Motor neuron (in vitro differentiated cells): Measurements from ENCODE around the gene ZDHHC14. TPM values are rescaled to one million over a fixed set of nuclear protein-coding genes. Genes with fewer than 3 reads are reported as not detected.
"Not testable (repeated sequence)": the region's sequence is repeated elsewhere in the genome, so short reads cannot be mapped to it uniquely, and the experiment has no call there.

Experiments
- ATAC-seq, 8 experiments: fragments of 200-7000 bp; cut with Tn5 transposase; replicated peaks in 6 of 8; 2 replicates each; pipeline ENCODE4 v1.8.0; 2021; ENCODE audit warnings: mild to moderate bottlenecking in 8 of 8, moderate library complexity in 8 of 8
- H3K27ac ChIP-seq, 2 donors: fragments of 250-450 bp; sonication (Bioruptor Pico); 2 replicates each; pipeline ENCODE4 v1.9.0; 2021; ENCODE audit warnings: antibody characterized with exemption in 2 of 2, mild to moderate bottlenecking in 2 of 2, moderate library complexity in 1 of 2
- H3K4me1 ChIP-seq, 2 donors: fragments of 250-450 bp; sonication (Bioruptor Pico); replicated peaks in 1 of 2; 2 replicates each; pipeline ENCODE4 v1.6.1; 2021; ENCODE audit warnings: antibody characterized with exemption in 2 of 2, mild to moderate bottlenecking in 2 of 2, moderate library complexity in 1 of 2
- H3K4me3 ChIP-seq, 5 donors: fragments of 250-450 bp; sonication (Bioruptor Pico); 2 replicates each; pipeline ENCODE4 v1.9.0; 2021; ENCODE audit warnings: antibody characterized with exemption in 5 of 5, mild to moderate bottlenecking in 5 of 5, moderate library complexity in 4 of 5
- WGBS, 10 experiments: fragments of 450-650 bp; shearing (Covaris generic); methylation state at CpG; one replicate each; pipeline ENCODE4 v1.0.0; 2022; 5-methylcytosine and 5-hydroxymethylcytosine counted together
- in situ Hi-C, 9 experiments: fragments of 400-800 bp; cut with MboI; loops; one replicate each; pipeline ENCODE4 v1.15.0; 2021; ENCODE audit warnings: low sequenced_read_pairs in 9 of 9, low pct_unique_long_range_greater_than_20kb in 2 of 9; ENCODE audit not compliant: unreplicated experiment in 9 of 9
- total RNA-seq, 8 experiments: library from RNA; unstranded; fragments of 300-600 nt; gene quantifications; 2 replicates each; pipeline versions ENCODE4 v1.2.3 to v1.2.4, GENCODE V29; 2022

ZDHHC14 gene
- total RNA-seq, 8 experiments from 2014 or later = 2.9 to 22.7 (median 3.7) TPM

GRCh38 chr6:157575436-157576145 is 194.6 kb downstream of the ZDHHC14 start:
- WGBS, 10 experiments = 60 to 90% (median 73%) methylated on average over 1 to 5 of the region's 9 CpGs; no CpG with 5 or more reads in 4 of the 10 experiments
- no peak for ATAC-seq
- Histone ChIP-seq H3K4me1 (peaks cover 0 to 4% of the 10 kb centered on the region in 2 donors), H3K4me3 (no peak overlapping the region), H3K27ac (no peak overlapping the region)
- in situ Hi-C loops = no loop called here

GRCh38 chr6:157576991-157577390 is 196.0 kb downstream of the ZDHHC14 start:
- H3K4me1 ChIP-seq, H3K27ac ChIP-seq, ATAC-seq, H3K4me3 ChIP-seq, in situ Hi-C loops: not testable (repeated sequence)

- ATAC-seq, H3K4me3 ChIP-seq, in situ Hi-C loops, H3K4me1 ChIP-seq, H3K27ac ChIP-seq: not testable (repeated sequence)
- WGBS, 10 experiments = 0 to 100% (median 100%) methylated on average over 1 to 2 of the region's 2 CpGs; no CpG with 5 or more reads in 7 of the 10 experiments
Observed at GRCh38 chr6:157578527-157578926, 197.5 kb downstream of the ZDHHC14 start.

- ATAC-seq = peak in 1 of 8 experiments; percentile 23
- Histone ChIP-seq H3K27ac (no peak overlapping the region), H3K4me3 (no peak overlapping the region), H3K4me1 (no peaks in the 10 kb centered on the region)
- 50 to 100% (median 94%) methylated on average over 1 to 3 of the region's 3 CpGs; no CpG with 5 or more reads in 1 of the 10 experiments for WGBS, 10 experiments
- in situ Hi-C loops = no loop called here
Observed at GRCh38 chr6:157579467-157580031, 198.6 kb downstream of the ZDHHC14 start.

- in situ Hi-C loops = no loop called here
- Histone ChIP-seq H3K4me1 (no peaks in the 10 kb centered on the region), H3K27ac (no peak overlapping the region), H3K4me3 (no peak overlapping the region)
- WGBS, 10 experiments = 100% methylated on average over 1 of the region's 3 CpGs; no CpG with 5 or more reads in 9 of the 10 experiments
- no peak for ATAC-seq
Observed at GRCh38 chr6:157584036-157584435, 203.0 kb downstream of the ZDHHC14 start.

GRCh38 chr6:157585274-157586087 is 204.5 kb downstream of the ZDHHC14 start:
- Histone ChIP-seq H3K4me1 (no peaks in the 10 kb centered on the region), H3K4me3 (no peak overlapping the region), H3K27ac (no peak overlapping the region)
- in situ Hi-C loops = no loop called here
- ATAC-seq = no peak
- WGBS, 10 experiments = 92 to 100% (median 100%) methylated on average over 1 to 2 of the region's 6 CpGs; no CpG with 5 or more reads in 7 of the 10 experiments

- Histone ChIP-seq H3K4me3 (no peak overlapping the region), H3K4me1 (no peaks in the 10 kb centered on the region), H3K27ac (no peak overlapping the region)
- ATAC-seq = no peak
- 60 to 100% (median 86%) methylated on average over 1 to 3 of the region's 5 CpGs; no CpG with 5 or more reads in 3 of the 10 experiments for WGBS, 10 experiments
- in situ Hi-C loops = no loop called here
Observed at GRCh38 chr6:157586088-157586414, 205.1 kb downstream of the ZDHHC14 start.

GRCh38 chr6:157586476-157587126 is 205.6 kb downstream of the ZDHHC14 start:
- ATAC-seq = no peak
- WGBS, 10 experiments = 25 to 95% (median 80%) methylated on average over 1 to 5 of the region's 8 CpGs; no CpG with 5 or more reads in 1 of the 10 experiments
- no peak overlapping the region for H3K27ac ChIP-seq
- no peak overlapping the region for H3K4me3 ChIP-seq
- in situ Hi-C loops = no loop called here
- no peaks in the 10 kb centered on the region for H3K4me1 ChIP-seq

- no peak overlapping the region for H3K4me3 ChIP-seq
- WGBS, 10 experiments = 33 to 100% (median 89%) methylated on average over 1 to 3 of the region's 4 CpGs; no CpG with 5 or more reads in 1 of the 10 experiments
- in situ Hi-C loops = no loop called here
Observed at GRCh38 chr6:157587127-157587926, 206.3 kb downstream of the ZDHHC14 start.

GRCh38 chr6:157590654-157591053 is 209.7 kb downstream of the ZDHHC14 start:
- 80 to 100% (median 92%) methylated on average over 1 to 4 of the region's 4 CpGs; no CpG with 5 or more reads in 5 of the 10 experiments for WGBS, 10 experiments
- H3K4me1 ChIP-seq, H3K4me3 ChIP-seq, ATAC-seq, H3K27ac ChIP-seq, in situ Hi-C loops: not testable (repeated sequence)

More at GRCh38 chr6:157587127-157587926, 206.3 kb downstream of the ZDHHC14 start:
- ATAC-seq = peak in 2 of 8 experiments; percentile 50 to 62
- Histone ChIP-seq H3K4me1 (no peaks in the 10 kb centered on the region), H3K27ac (no peak overlapping the region)

- WGBS, 10 experiments = 90 to 100% (median 100%) methylated on average over 1 to 2 of the region's 16 CpGs; no CpG with 5 or more reads in 7 of the 10 experiments
- H3K27ac ChIP-seq = no peak overlapping the region
- H3K4me3 ChIP-seq = no peak overlapping the region
- no peaks in the 10 kb centered on the region for H3K4me1 ChIP-seq
- peak in 2 of 8 experiments; percentile 34 to 61 for ATAC-seq
- in situ Hi-C loops = no loop called here
Observed at GRCh38 chr6:157592541-157592940, 211.6 kb downstream of the ZDHHC14 start.

- Histone ChIP-seq H3K27ac (no peak overlapping the region), H3K4me3 (no peak overlapping the region), H3K4me1 (no peaks in the 10 kb centered on the region)
- ATAC-seq = no peak
- 90 to 100% (median 100%) methylated on average over 1 to 6 of the region's 21 CpGs; no CpG with 5 or more reads in 3 of the 10 experiments for WGBS, 10 experiments
- in situ Hi-C loops = no loop called here
Observed at GRCh38 chr6:157592980-157593379, 212.0 kb downstream of the ZDHHC14 start.
